Measurements from ENCODE around the gene GLYATL1.

- TF ChIP-seq, protein P1, sequence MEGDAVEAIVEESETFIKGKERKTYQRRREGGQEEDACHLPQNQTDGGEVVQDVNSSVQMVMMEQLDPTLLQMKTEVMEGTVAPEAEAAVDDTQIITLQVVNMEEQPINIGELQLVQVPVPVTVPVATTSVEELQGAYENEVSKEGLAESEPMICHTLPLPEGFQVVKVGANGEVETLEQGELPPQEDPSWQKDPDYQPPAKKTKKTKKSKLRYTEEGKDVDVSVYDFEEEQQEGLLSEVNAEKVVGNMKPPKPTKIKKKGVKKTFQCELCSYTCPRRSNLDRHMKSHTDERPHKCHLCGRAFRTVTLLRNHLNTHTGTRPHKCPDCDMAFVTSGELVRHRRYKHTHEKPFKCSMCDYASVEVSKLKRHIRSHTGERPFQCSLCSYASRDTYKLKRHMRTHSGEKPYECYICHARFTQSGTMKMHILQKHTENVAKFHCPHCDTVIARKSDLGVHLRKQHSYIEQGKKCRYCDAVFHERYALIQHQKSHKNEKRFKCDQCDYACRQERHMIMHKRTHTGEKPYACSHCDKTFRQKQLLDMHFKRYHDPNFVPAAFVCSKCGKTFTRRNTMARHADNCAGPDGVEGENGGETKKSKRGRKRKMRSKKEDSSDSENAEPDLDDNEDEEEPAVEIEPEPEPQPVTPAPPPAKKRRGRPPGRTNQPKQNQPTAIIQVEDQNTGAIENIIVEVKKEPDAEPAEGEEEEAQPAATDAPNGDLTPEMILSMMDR (IDR thresholded peaks at IDR 0.05): no peak
- TF ChIP-seq EP300 (IDR thresholded peaks at IDR 0.05): no peak
Measured at GRCh38 chr11:58919561-58919960, 19.7 kb upstream of the GLYATL1 start.
